ENCODE results near the gene EXOC4.

The EXOC4 gene

DNA sequence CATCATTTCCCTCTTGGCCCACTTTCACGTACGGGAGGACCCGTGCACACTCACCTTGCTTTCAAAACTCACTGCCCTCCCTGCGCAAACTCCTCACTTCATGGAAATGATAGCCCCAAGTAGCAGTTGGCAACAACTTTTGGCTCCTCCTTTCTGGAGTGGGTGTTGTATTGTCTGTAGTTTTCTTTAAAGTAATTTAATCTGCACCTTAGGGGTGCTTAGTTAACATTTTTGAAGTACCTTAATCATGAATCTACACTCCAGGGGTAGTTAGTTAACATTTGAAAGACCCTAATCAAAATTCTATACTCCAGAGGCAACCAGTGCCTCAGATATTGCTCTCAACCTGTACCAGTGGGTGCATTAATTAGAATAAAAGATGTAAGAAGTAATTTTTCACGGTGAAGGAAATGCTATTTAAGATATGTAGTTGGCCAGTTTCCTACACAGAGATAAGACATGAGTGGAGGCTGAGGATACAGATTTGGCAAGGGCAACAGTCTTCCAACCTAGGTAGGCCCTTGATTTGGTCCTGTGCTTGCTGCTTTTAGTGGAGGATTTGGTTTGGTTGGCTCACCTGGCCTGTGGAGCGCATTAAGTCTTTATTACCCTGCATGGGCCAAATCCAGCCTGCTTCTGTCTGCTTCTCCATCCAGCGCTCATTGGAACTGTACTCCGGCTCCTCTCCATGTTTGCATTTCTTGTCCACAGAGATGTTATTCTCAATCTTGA is 93.0 kb downstream of the EXOC4 start:
- H3K4me3 ChIP-seq (ENCODE audit: low read length), result no peak overlapping the region
- TF ChIP-seq, protein P1, sequence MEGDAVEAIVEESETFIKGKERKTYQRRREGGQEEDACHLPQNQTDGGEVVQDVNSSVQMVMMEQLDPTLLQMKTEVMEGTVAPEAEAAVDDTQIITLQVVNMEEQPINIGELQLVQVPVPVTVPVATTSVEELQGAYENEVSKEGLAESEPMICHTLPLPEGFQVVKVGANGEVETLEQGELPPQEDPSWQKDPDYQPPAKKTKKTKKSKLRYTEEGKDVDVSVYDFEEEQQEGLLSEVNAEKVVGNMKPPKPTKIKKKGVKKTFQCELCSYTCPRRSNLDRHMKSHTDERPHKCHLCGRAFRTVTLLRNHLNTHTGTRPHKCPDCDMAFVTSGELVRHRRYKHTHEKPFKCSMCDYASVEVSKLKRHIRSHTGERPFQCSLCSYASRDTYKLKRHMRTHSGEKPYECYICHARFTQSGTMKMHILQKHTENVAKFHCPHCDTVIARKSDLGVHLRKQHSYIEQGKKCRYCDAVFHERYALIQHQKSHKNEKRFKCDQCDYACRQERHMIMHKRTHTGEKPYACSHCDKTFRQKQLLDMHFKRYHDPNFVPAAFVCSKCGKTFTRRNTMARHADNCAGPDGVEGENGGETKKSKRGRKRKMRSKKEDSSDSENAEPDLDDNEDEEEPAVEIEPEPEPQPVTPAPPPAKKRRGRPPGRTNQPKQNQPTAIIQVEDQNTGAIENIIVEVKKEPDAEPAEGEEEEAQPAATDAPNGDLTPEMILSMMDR (IDR thresholded peaks at IDR 0.05; ENCODE audit: insufficient read depth, low read depth, low read length, missing control alignments), result no peak
- DNase-seq (ENCODE audit: low read depth), result no peak

DNA sequence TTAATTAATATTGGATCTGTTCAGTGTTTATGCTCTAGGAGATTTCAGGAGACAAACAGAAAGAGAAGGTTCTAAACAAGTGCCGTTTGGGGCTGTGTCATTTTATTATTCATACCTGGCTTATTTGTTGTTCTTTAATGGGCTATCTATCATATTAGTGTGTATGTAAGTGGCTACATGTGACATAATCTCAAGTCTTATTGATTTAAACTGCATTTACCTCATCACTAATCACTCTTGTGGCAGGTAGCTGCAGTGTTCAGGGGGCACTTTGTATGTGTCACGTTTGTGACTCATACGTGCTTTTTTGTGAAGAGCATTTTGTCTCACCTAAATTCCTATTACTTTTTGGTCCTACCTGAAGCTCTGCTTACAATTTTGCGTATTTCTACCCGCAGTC is 95.4 kb downstream of the EXOC4 start:
- H3K4me3 ChIP-seq (ENCODE audit: low read length), result no peak overlapping the region
- peak; percentile 28 for DNase-seq (ENCODE audit: low read depth)
- TF ChIP-seq, protein P1 (IDR thresholded peaks at IDR 0.05; ENCODE audit: insufficient read depth, low read depth, low read length, missing control alignments), result no peak

DNA sequence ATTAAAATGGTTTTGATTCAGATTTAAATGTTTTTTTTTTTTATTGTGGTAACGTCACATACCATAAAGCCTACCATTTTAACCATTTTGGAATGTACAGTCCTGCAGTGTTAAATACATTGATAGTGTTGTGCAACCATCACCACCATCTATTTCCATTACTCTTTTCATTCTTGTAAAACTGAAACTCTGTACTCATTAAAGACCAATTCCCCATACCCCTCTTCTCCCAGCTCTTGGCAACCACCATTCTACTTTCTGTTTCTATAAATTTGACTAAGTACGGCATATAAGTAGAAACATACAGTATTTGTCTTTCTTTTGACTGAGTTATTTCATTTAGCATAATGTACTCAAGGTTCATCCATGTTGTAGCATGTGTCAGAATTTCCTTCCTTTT is 96.2 kb downstream of the EXOC4 start:
- no peak overlapping the region for H3K4me3 ChIP-seq (ENCODE audit: low read length)
- DNase-seq (ENCODE audit: low read depth), result no peak
- TF ChIP-seq, protein P1 (IDR thresholded peaks at IDR 0.05; ENCODE audit: insufficient read depth, low read depth, low read length, missing control alignments), result no peak

DNA sequence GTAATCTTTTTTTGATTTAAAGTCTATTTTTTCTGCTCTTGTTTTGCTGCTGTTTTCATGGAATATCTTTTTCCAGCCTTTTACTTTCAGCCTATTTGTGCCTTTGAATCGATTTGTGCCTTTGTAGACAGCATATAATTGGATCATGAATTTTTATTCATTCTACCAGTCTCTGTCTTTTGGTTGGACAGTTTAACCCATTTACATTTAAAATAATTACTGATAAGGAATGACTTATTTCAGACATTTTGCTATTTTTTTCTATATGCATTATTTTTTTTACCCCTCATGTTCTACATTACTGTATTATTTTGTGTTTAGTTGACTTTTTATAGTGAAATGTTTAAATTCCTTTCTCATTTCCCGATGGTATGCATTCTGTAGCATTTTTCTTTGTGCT is 99.6 kb downstream of the EXOC4 start:
- TF ChIP-seq, protein P1 (IDR thresholded peaks at IDR 0.05; ENCODE audit: insufficient read depth, low read depth, low read length, missing control alignments), result no peak
- H3K4me3 ChIP-seq (ENCODE audit: low read length), result no peak overlapping the region
- DNase-seq (ENCODE audit: low read depth), result no peak

DNA sequence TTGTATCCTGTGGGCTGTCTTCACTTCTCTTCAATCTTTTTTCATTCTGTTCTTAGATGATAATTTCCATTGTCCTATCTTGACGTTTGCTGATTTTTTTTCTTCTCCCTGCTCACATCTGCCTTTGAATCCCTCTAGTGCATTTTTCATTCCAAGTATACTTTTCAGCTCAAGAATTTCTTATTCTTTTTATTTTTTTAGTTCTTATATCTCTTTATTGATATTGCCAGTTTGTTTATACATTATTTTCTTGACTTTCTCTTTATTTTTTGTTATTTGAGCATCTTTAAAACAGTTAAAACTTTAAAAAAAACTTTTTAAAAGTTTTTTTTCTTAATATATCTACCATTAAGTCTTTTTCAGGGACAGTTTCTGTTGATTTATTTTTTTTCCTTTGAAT is 100.9 kb downstream of the EXOC4 start:
- no peak for DNase-seq (ENCODE audit: low read depth)
- H3K4me3 ChIP-seq (ENCODE audit: low read length), result no peak overlapping the region
- TF ChIP-seq, protein P1 (IDR thresholded peaks at IDR 0.05; ENCODE audit: insufficient read depth, low read depth, low read length, missing control alignments), result no peak

DNA sequence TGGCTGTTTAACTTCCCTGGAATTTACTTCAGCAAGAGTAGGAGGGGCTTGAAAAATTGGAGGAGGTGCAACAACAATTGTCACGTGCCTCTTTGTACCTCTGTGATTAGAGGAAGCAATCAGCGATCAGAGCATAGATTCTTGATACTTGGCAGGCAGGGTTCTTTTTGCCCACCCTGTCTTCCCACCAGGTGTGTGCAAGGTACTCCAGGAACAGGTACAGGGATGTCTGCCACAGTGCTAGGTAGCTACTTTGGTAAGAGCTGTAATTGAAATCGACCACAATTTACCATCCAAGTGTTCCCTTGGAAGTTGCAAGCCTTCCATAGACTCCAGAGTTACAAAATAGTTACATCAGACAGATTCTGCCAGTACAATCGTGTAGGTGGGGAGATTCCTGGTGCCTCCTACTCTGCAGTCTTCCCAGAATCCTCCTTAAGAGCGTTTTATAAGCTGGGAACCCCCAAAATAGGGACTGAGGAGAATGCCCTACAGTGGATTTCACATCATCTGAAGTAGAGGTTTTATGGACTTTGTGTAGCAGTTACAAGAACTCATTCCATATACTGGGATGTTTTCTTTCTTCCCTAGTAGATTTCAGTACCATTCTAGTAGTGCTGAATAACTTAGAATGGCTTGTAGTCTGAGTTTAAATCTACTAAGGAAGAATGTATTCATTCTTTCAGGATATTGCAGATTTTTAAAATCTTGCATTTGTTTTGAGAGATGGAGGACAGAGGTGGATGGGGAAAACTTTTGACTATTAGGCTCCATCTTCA is 101.9 kb downstream of the EXOC4 start:
- TF ChIP-seq, protein P1 (IDR thresholded peaks at IDR 0.05; ENCODE audit: insufficient read depth, low read depth, low read length, missing control alignments), result no peak
- no peak overlapping the region for H3K4me3 ChIP-seq (ENCODE audit: low read length)
- peak; percentile 6 for DNase-seq (ENCODE audit: low read depth)
